Suprapubic skin (tissue), 4 donors: ENCODE data around the gene DSC1. TPM values are rescaled to one million over a fixed set of nuclear protein-coding genes. Genes with fewer than 3 reads are reported as not detected.

Experiments used
- DNase-seq, 2 donors: peaks; one replicate each; pipeline ENCODE4 v3.0.0-alpha.2; 2019; ENCODE audit warnings: low spot score in 2 of 2
- H3K27ac ChIP-seq: fragments of 200-600 bp; sonication (generic); one replicate; pipeline ENCODE4 v1.5.1; 2019
- H3K27me3 ChIP-seq: fragments of 200-600 bp; sonication (generic); one replicate; pipeline ENCODE4 v1.5.1; 2019
- H3K36me3 ChIP-seq: fragments of 200-600 bp; sonication (generic); one replicate; pipeline ENCODE4 v1.5.1; 2019
- H3K4me1 ChIP-seq: fragments of 200-600 bp; sonication (generic); one replicate; pipeline ENCODE4 v1.5.1; 2019
- H3K4me3 ChIP-seq: fragments of 200-600 bp; sonication (generic); one replicate; pipeline ENCODE4 v1.5.1; 2019; ENCODE audit warnings: mild to moderate bottlenecking
- H3K9me3 ChIP-seq: fragments of 200-600 bp; sonication (generic); one replicate; pipeline ENCODE4 v1.5.1; 2019
- EP300 ChIP-seq: sonication (generic); formaldehyde crosslinking; IDR thresholded peaks from one replicate; pipeline ENCODE4 v1.6.1; 2017; ENCODE audit warnings: antibody characterized with exemption
- POLR2A ChIP-seq, 2 donors: fragments of 450-650 bp; IDR thresholded peaks; one replicate each; pipeline ENCODE4 v1.6.1; 2017; ENCODE audit warnings: antibody characterized with exemption in 2 of 2, mild to moderate bottlenecking in 2 of 2, moderate library complexity in 2 of 2
- POLR2AphosphoS5 ChIP-seq, 3 donors: sonication (generic); formaldehyde crosslinking; IDR thresholded peaks; one replicate each; pipeline ENCODE4 v1.6.1; 2017; ENCODE audit warnings: antibody characterized with exemption in 3 of 3
- WGBS: methylation state at CpG from one replicate; pipeline ENCODE4 v1.1.5; 2018; 5-methylcytosine and 5-hydroxymethylcytosine counted together
- total RNA-seq, 4 donors: library from RNA; depleted of rRNA; stranded (reverse); fragments of >200 nt; gene quantifications; one replicate each; pipeline ENCODE4 v1.1.0, GENCODE V29; 2016
- TF ChIP-seq, protein P1 (sequence below), 2 donors: fragments of 200-600 bp in 1 of 2; fragments of 450-650 bp in 1 of 2; sonication (generic) in 1 of 2; IDR thresholded peaks; one replicate each; pipeline ENCODE4 v1.5.1; 2016 to 2019; ENCODE audit warnings: antibody characterized with exemption in 2 of 2, mild to moderate bottlenecking in 1 of 2, moderate library complexity in 1 of 2

Gene DSC1
- total RNA-seq, 4 donors from 2014 or later: 120 to 640 (median 465) TPM

DNA sequence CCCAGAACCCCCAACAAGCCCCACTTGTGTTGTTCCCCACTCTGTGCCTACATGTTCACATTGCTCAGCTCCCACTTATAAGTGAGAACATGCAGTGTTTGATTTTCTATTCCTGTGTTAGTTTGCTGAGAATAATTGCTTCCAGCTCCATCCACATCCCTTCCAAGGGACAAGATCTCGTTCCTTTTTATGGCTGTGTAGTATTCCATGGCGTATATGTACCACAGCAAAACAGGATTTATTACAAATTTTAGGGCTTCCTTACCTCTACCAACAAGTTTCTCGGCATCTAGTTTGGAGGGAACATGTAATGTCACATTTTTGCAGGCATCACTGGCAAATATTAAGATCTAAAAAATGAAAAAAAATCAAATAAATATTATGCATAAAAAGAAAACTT lies 69.4 kb downstream of the DSC1 start:
- no peak overlapping the region for H3K27ac ChIP-seq
- no peak for DNase-seq
- TF ChIP-seq POLR2A (IDR thresholded peaks at IDR 0.05) (no peak), POLR2AphosphoS5 (IDR thresholded peaks at IDR 0.05) (no peak), EP300 (no peak)
- TF ChIP-seq, protein P1, sequence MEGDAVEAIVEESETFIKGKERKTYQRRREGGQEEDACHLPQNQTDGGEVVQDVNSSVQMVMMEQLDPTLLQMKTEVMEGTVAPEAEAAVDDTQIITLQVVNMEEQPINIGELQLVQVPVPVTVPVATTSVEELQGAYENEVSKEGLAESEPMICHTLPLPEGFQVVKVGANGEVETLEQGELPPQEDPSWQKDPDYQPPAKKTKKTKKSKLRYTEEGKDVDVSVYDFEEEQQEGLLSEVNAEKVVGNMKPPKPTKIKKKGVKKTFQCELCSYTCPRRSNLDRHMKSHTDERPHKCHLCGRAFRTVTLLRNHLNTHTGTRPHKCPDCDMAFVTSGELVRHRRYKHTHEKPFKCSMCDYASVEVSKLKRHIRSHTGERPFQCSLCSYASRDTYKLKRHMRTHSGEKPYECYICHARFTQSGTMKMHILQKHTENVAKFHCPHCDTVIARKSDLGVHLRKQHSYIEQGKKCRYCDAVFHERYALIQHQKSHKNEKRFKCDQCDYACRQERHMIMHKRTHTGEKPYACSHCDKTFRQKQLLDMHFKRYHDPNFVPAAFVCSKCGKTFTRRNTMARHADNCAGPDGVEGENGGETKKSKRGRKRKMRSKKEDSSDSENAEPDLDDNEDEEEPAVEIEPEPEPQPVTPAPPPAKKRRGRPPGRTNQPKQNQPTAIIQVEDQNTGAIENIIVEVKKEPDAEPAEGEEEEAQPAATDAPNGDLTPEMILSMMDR (IDR thresholded peaks at IDR 0.05): no peak
- 94% methylated on average over 3 of the region's 3 CpGs for WGBS
- peaks cover 23% of the 10 kb centered on the region for H3K36me3 ChIP-seq
- H3K27me3 ChIP-seq: no peaks in the 10 kb centered on the region
- no peaks in the 10 kb centered on the region for H3K4me1 ChIP-seq
- no peak overlapping the region for H3K4me3 ChIP-seq
- no peaks in the 10 kb centered on the region for H3K9me3 ChIP-seq

DNA sequence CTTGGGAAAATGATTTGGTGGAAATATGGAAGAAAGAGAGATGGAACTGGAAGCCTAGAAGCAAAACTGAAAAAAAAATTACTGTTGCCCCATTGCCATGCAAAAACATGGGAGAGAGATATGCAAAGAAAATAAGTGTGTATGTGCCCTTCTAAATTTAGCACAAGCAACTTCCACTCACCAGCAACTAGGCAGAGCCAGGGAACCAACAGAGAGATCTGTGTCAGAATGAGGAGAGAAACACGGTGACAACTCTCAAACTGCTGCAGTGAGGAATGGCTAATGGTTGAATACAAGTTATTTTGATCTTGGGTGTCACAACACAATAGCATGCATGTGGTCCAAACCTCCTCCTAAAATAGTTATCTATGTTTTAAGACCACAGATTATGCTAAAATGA lies 71.3 kb downstream of the DSC1 start:
- no peaks in the 10 kb centered on the region for H3K27me3 ChIP-seq
- H3K27ac ChIP-seq: no peak overlapping the region
- no peaks in the 10 kb centered on the region for H3K4me1 ChIP-seq
- WGBS: 71% methylated on average over 1 of the region's 1 CpG
- peaks cover 34% of the 10 kb centered on the region for H3K36me3 ChIP-seq
- TF ChIP-seq EP300: no peak
- TF ChIP-seq, protein P1 (IDR thresholded peaks at IDR 0.05): no peak
- TF ChIP-seq POLR2AphosphoS5 (IDR thresholded peaks at IDR 0.05): no peak
- no peak for TF ChIP-seq POLR2A (IDR thresholded peaks at IDR 0.05)
- no peak overlapping the region for H3K4me3 ChIP-seq
- H3K9me3 ChIP-seq: no peaks in the 10 kb centered on the region
- no peak for DNase-seq

DNA sequence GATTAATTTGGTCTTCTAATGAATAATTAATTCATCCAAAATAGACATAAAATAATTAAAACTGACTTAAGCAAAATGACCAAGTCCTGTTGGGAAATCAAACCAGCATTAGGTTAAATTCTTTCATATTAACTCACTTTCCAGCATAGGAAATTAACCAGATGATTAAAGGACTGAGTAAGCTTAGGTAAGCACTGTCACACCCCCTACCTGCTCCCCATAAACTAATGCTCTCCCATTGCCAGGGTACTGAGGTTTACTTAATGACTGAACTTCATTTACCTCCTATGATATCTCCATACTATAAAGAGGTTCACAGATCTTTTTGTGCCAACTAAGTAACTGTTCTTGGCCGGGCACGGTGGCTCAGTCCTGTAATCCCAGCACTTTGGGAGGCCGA lies 74.1 kb downstream of the DSC1 start:
- 87% methylated on average over 3 of the region's 3 CpGs for WGBS
- Histone ChIP-seq H3K36me3 (peaks cover 36% of the 10 kb centered on the region), H3K27me3 (no peaks in the 10 kb centered on the region), H3K4me1 (no peaks in the 10 kb centered on the region), H3K27ac (no peak overlapping the region), H3K4me3 (no peak overlapping the region), H3K9me3 (no peaks in the 10 kb centered on the region)
- DNase-seq: no peak
- TF ChIP-seq POLR2AphosphoS5 (IDR thresholded peaks at IDR 0.05) (no peak), POLR2A (IDR thresholded peaks at IDR 0.05) (no peak), EP300 (no peak)
- TF ChIP-seq, protein P1 (IDR thresholded peaks at IDR 0.05): no peak

DNA sequence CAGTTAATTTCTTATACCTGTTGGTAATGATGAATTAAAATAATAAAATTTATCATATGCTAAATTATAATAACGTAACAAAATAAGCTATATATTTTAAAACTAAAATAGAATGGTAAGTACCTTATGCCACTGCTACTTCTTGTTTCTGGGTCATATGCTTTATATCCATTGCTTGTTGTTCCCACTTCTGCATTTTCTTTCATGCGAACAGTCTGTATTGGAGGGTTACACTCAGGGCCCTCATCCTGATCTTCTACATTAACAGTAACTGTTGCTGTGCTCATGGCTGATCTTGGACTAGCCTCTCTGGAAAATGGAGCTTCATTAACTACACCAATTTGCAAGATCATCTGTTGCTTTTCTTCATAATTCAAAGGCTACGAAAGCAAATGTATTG lies 82.7 kb downstream of the DSC1 start:
- TF ChIP-seq, protein P1 (IDR thresholded peaks at IDR 0.05): no peak
- TF ChIP-seq POLR2A (IDR thresholded peaks at IDR 0.05): no peak
- no peak for TF ChIP-seq EP300
- TF ChIP-seq POLR2AphosphoS5 (IDR thresholded peaks at IDR 0.05): no peak
- WGBS: 92% methylated on average over 3 of the region's 3 CpGs
- no peaks in the 10 kb centered on the region for H3K27me3 ChIP-seq
- H3K4me1 ChIP-seq: no peaks in the 10 kb centered on the region
- no peak overlapping the region for H3K27ac ChIP-seq
- no peak overlapping the region for H3K4me3 ChIP-seq
- H3K9me3 ChIP-seq: no peaks in the 10 kb centered on the region
- peaks cover 3% of the 10 kb centered on the region for H3K36me3 ChIP-seq
- DNase-seq: no peak

Other genes with a start within 250 kb of the DSC1 start
- gene DSC3, start 120.1 kb downstream of the DSC1 start, total RNA-seq: 100 to 1,000 TPM; 497 to 826 (median 664) TPM
- gene DSC2, start 60.4 kb downstream of the DSC1 start, total RNA-seq: 10 to 100 TPM; 26.2 to 36.4 (median 32.3) TPM
- 1,000 to 10,000 TPM in 3 of 4 donors, 100 to 1,000 TPM in 1; 693 to 1,832 (median 1,713) TPM for gene DSG1, start 155.3 kb upstream of the DSC1 start, total RNA-seq
- gene DSG4, start 213.9 kb upstream of the DSC1 start, total RNA-seq: 10 to 100 TPM in 1 of 4 donors, 1 to 10 TPM in 2, under 1 TPM in 1; 0.89 to 20.9 (median 2.5) TPM